IMR-90 (cell line): ENCODE measurements around the gene SERPINB5. TPM values are rescaled to one million over a fixed set of nuclear protein-coding genes. Genes with fewer than 3 reads are reported as not detected.

ENCODE experiments used
- ATAC-seq: fragments of 200-7000 bp; cut with Tn5 transposase; 2 replicates; pipeline ENCODE4 v1.9.1; 2020; ENCODE audit warnings: low read depth, mild to moderate bottlenecking, moderate library complexity
- BruUV-seq: library from RNA; stranded (reverse); fragments of 400-500 nt; replicated peaks from 2 replicates; lab custom pipeline; 2021; lab: Mats Ljungman, UMichigan
- CTCF ChIA-PET: fragments of 300-600 bp; formaldehyde crosslinking; extraction: SDS; loops from one replicate; lab custom pipeline; 2021; ENCODE audit warnings: antibody characterized with exemption; lab: Yijun Ruan, JAX
- POLR2A ChIA-PET: fragments of 300-600 bp; sonication (Branson Sonifier 250); formaldehyde crosslinking; loops from one replicate; lab custom pipeline; 2022; ENCODE audit warnings: antibody characterized with exemption; ENCODE audit not compliant: unreplicated experiment; lab: Charles Lee
- DNase-seq: peaks from one replicate; pipeline ENCODE4 v3.0.0; 2013
- H2AFZ ChIP-seq: replicated peaks from 2 replicates; pipeline ENCODE3; 2013; ENCODE audit warnings: low read length, mild to moderate bottlenecking; ENCODE audit not compliant: poor library complexity
- H2AK5ac ChIP-seq: 2 replicates; pipeline ENCODE4 v1.6.1; 2013; ENCODE audit warnings: low read depth, low read length, inconsistent platforms
- H2AK9ac ChIP-seq: replicated peaks from 2 replicates; pipeline ENCODE3; 2013; ENCODE audit warnings: mild to moderate bottlenecking, low read depth, low read length, moderate library complexity; ENCODE audit not compliant: poor library complexity
- H2BK120ac ChIP-seq: 2 replicates; pipeline ENCODE4 v1.6.1; 2013; ENCODE audit warnings: low read depth, low read length, inconsistent platforms
- H2BK15ac ChIP-seq: 3 replicates; pipeline ENCODE4 v1.6.1; 2013; ENCODE audit warnings: low read depth, low read length, inconsistent platforms
- H2BK20ac ChIP-seq: 2 replicates; pipeline ENCODE4 v1.6.1; 2013; ENCODE audit warnings: low read depth, mild to moderate bottlenecking, inconsistent platforms, low read length, moderate library complexity
- H2BK5ac ChIP-seq: 2 replicates; pipeline ENCODE4 v1.6.1; 2013; ENCODE audit warnings: mild to moderate bottlenecking, low read depth, low read length, inconsistent platforms; ENCODE audit not compliant: poor library complexity, severe bottlenecking
- H3K14ac ChIP-seq: replicated peaks from 2 replicates; pipeline ENCODE4 v1.6.1; 2013; ENCODE audit warnings: low read depth, low read length, inconsistent platforms
- H3K18ac ChIP-seq: 2 replicates; pipeline ENCODE4 v1.6.1; 2013; ENCODE audit warnings: low read depth, low read length, control low read depth
- H3K23ac ChIP-seq: 2 replicates; pipeline ENCODE4 v1.6.1; 2013; ENCODE audit warnings: low read depth, low read length, inconsistent platforms
- H3K27ac ChIP-seq: 2 replicates; pipeline ENCODE4 v1.5.1; 2013; ENCODE audit warnings: mild to moderate bottlenecking, control low read depth, low read length; ENCODE audit not compliant: insufficient read depth
- H3K27me3 ChIP-seq: 2 replicates; pipeline ENCODE4 v1.6.1; 2013; ENCODE audit warnings: low read length; ENCODE audit not compliant: control insufficient read depth, insufficient read depth
- H3K36me3 ChIP-seq: 2 replicates; pipeline ENCODE4 v1.6.1; 2013; ENCODE audit warnings: low read length, mixed read lengths; ENCODE audit not compliant: control insufficient read depth, insufficient read depth
- H3K4ac ChIP-seq: 2 replicates; pipeline ENCODE4 v1.6.1; 2013; ENCODE audit warnings: low read depth, low read length, inconsistent platforms
- H3K4me1 ChIP-seq: 2 replicates; pipeline ENCODE4 v1.6.1; 2013; ENCODE audit warnings: low read length, mixed read lengths; ENCODE audit not compliant: control insufficient read depth, insufficient read depth
- H3K4me2 ChIP-seq: 2 replicates; pipeline ENCODE4 v1.6.1; 2013; ENCODE audit warnings: low read depth, mild to moderate bottlenecking, control low read depth, low read length, moderate library complexity
- H3K4me3 ChIP-seq: 2 replicates; pipeline ENCODE4 v1.5.1; 2013; ENCODE audit warnings: low read depth, mild to moderate bottlenecking, control low read depth, low read length, moderate library complexity; ENCODE audit not compliant: insufficient read depth
- H3K56ac ChIP-seq: 2 replicates; pipeline ENCODE4 v1.6.1; 2013; ENCODE audit warnings: low read length, inconsistent platforms; ENCODE audit not compliant: insufficient read depth; ENCODE audit errors: extremely low read depth
- H3K79me1 ChIP-seq, 2 experiments: 2 replicates each; pipeline ENCODE4 v1.6.1; 2013; ENCODE audit warnings: low read length in 2 of 2, inconsistent platforms in 1 of 2, low read depth in 1 of 2
- H3K9ac ChIP-seq: 2 replicates; pipeline ENCODE4 v1.6.1; 2013; ENCODE audit warnings: low read depth, low read length, control low read depth
- H3K9me1 ChIP-seq: 2 replicates; pipeline ENCODE4 v1.6.1; 2013; ENCODE audit warnings: low read length, inconsistent platforms; ENCODE audit not compliant: insufficient read depth
- H3K9me3 ChIP-seq: 2 replicates; pipeline ENCODE4 v1.6.1; 2013; ENCODE audit warnings: low read length; ENCODE audit not compliant: control insufficient read depth, insufficient read depth
- H4K20me1 ChIP-seq: 2 replicates; pipeline ENCODE4 v1.6.1; 2013; ENCODE audit warnings: low read length, inconsistent platforms; ENCODE audit not compliant: insufficient read depth
- H4K5ac ChIP-seq: 2 replicates; pipeline ENCODE4 v1.6.1; 2013; ENCODE audit warnings: mild to moderate bottlenecking, low read depth, low read length, control low read depth
- H4K8ac ChIP-seq, 2 experiments: 2 replicates each; pipeline ENCODE4 v1.6.1; 2013; ENCODE audit warnings: low read depth in 2 of 2, low read length in 2 of 2, control low read depth in 1 of 2, inconsistent platforms in 1 of 2
- H4K91ac ChIP-seq: 2 replicates; pipeline ENCODE4 v1.6.1; 2013; ENCODE audit warnings: low read depth, low read length, inconsistent platforms; ENCODE audit not compliant: insufficient read depth
- CEBPB ChIP-seq: IDR thresholded peaks from 2 replicates; pipeline ENCODE4 v1.6.1; 2012; ENCODE audit warnings: low read depth, low read length, improper control_type of control experiment
- CHD1 ChIP-seq: IDR thresholded peaks from 2 replicates; pipeline ENCODE4 v1.6.1; 2012; ENCODE audit warnings: low read depth, low read length, improper control_type of control experiment
- MAZ ChIP-seq: IDR thresholded peaks from 2 replicates; pipeline ENCODE4 v1.6.1; 2012; ENCODE audit warnings: low read depth, mild to moderate bottlenecking, low read length, improper control_type of control experiment, moderate library complexity, borderline replicate concordance
- POLR2A ChIP-seq: IDR thresholded peaks from 2 replicates; pipeline ENCODE4 v1.6.1; 2012; ENCODE audit warnings: mild to moderate bottlenecking, low read depth, low read length
- WGBS, 2 experiments: methylation state at CpG; one replicate each; pipeline versions ENCODE4 v1.1.5 to v1.1.7; 2013; ENCODE audit warnings: missing lambda C conversion rate in 2 of 2; ENCODE audit not compliant: insufficient read length in 1 of 2; ENCODE audit errors: extremely low coverage in 2 of 2; 5-methylcytosine and 5-hydroxymethylcytosine counted together
- dilution Hi-C: fragments of 300-500 bp; cut with HindIII; formaldehyde crosslinking; loops from one replicate; pipeline ENCODE4 v1.14.3; 2018; ENCODE audit warnings: low sequenced_read_pairs; ENCODE audit not compliant: unreplicated experiment
- in situ Hi-C: fragments of 300-500 bp; cut with MboI; formaldehyde crosslinking; loops from 3 replicates; pipeline ENCODE4 v1.14.3; 2019; ENCODE audit warnings: low sequenced_read_pairs, inconsistent platforms, mixed read lengths
- intact Hi-C: fragments of 100-400 bp; cut with micrococcal nuclease; formaldehyde crosslinking; loops from 2 replicates; pipeline ENCODE4 v1.10.0; 2022
- polyA plus RNA-seq, 3 experiments: library from polyadenylated mRNA; depleted of rRNA; stranded (reverse); fragments of >200 nt; gene quantifications; 2 replicates each; pipeline ENCODE4 v1.2.3, GENCODE V29; 2012; ENCODE audit warnings: low replicate concordance in 1 of 3
- total RNA-seq: library from RNA; depleted of rRNA; stranded (reverse); fragments of >200 nt; gene quantifications from 2 replicates; pipeline ENCODE4 v1.2.3, GENCODE V29; 2012

SERPINB5 gene
- total and polyA plus RNA-seq, 2 of the 4 experiments (the other 2 are of a cell fraction): not detected

DNA sequence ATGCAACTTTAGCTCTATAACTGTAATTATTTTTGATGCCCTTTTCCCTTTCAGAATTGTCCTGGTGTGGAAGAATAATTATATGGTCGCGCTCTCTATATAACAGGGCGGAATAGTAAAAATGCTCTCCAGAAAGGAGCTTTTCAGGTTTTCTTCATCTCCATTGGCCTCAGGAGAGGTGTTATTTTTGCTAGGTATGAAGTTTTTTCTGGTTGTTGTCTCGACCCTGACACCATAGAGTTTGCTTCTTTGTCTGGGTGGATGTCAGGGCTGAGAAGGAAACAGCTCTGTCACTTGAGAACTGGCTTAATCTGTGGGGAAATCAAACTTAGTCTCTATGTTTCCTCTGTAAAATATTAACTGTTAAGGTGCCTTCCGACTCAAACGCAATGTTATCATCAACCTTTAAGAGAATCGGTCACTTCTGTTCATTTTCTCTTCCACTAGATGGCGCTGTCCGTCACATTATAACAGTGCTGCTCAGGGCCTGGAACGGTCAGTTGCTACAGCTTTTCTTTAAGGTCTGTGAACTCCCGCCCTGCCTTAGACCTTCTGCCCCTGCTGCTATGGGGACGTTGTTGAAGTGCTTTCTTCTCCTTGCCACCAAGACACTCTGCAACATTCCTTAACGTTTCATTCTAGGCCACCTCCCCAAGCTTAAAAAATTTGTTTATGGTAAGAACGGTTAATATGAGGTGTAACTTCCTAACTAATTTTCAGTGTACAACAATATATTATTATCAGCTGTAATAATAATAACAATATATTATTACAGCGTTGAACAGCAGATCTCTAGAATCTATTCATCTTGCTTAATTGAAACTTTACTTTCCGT lies 41.6 kb downstream of the SERPINB5 start (continued):
- TF ChIP-seq MAZ (no peak), CEBPB (no peak)

DNA sequence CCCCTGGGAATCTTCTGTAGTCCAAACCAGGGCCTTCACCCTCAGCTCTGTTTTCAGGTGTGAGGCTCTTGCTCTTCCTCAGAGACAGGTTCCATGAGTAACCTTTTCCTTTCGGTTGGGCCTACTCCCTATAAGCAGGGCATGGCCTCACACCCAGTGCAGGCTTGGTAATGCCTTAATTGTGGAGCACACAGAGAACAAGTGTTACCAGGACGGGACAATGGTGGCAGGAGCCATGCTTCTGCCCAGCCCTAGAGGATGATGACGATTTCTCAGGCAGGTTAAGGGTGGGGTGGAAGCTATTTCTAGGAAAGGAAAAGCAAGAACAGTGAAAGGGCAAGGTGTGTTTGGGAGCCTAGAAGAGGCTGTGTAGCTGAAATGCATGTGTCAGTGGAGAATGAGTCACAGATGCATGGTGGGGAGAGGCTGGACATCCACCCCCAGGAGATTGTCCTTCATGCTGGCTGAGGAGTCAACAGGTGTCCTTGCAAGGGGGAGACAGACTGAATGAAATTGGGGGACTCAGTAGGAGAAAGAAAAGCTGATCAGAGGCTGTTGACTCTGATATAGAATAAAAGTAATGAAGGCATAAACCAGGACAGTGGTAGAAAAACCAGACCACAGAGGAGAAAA lies 43.4 kb downstream of the SERPINB5 start:
- Histone ChIP-seq H3K9me3 (no peaks in the 10 kb centered on the region), H3K4me2 (no peak overlapping the region), H3K79me1 (no peaks in the 10 kb centered on the region), H3K36me3 (no peaks in the 10 kb centered on the region), H2BK15ac (no peak overlapping the region), H2BK20ac (no peak overlapping the region), H3K27me3 (peaks cover 15% of the 10 kb centered on the region), H3K14ac (no peak overlapping the region), H2AK9ac (no peak overlapping the region), H3K27ac (no peak overlapping the region), H4K5ac (no peak overlapping the region), H4K91ac (no peak overlapping the region), H2BK5ac (no peak overlapping the region), H3K4me1 (no peaks in the 10 kb centered on the region), H2BK120ac (no peak overlapping the region), H4K20me1 (no peaks in the 10 kb centered on the region), H3K23ac (no peak overlapping the region), H4K8ac (no peak overlapping the region), H3K9me1 (no peaks in the 10 kb centered on the region), H3K4me3 (no peak overlapping the region), H2AK5ac (no peak overlapping the region), H3K18ac (no peak overlapping the region), H3K9ac (no peak overlapping the region), H3K56ac (no peak overlapping the region), H3K4ac (no peak overlapping the region), H2AFZ (peak overlapping the region; percentile 56)
- no peak for TF ChIP-seq POLR2A
- TF ChIP-seq CHD1: no peak
- ChIA-PET POLR2A (no interaction called here), CTCF (interaction anchor here (1.3 to 5.4 kb wide), 3 partner anchors 59 to 222 kb away, joined by 4 to 47 read pairs (median 7); no protein-coding TSS in a partner anchor)
- in situ Hi-C loops: loop anchor here (10.0 kb wide), 1 partner anchor 225 kb away; no protein-coding TSS in a partner anchor
- intact Hi-C loops: no loop called here
- DNase-seq (no peak), ATAC-seq (no peak)
- no TSS peak for BruUV-seq
- dilution Hi-C loops: no loop called here
- WGBS, 2 experiments: 57% methylated on average over 2 of the region's 3 CpGs; no CpG with 5 or more reads in 1 of the 2 experiments
